ENCODE data around the gene PORCN.
"Not testable (repeated sequence)": the region's sequence is repeated elsewhere in the genome, so short reads cannot be mapped to it uniquely, and the experiment has no call there.

The PORCN gene

DNA sequence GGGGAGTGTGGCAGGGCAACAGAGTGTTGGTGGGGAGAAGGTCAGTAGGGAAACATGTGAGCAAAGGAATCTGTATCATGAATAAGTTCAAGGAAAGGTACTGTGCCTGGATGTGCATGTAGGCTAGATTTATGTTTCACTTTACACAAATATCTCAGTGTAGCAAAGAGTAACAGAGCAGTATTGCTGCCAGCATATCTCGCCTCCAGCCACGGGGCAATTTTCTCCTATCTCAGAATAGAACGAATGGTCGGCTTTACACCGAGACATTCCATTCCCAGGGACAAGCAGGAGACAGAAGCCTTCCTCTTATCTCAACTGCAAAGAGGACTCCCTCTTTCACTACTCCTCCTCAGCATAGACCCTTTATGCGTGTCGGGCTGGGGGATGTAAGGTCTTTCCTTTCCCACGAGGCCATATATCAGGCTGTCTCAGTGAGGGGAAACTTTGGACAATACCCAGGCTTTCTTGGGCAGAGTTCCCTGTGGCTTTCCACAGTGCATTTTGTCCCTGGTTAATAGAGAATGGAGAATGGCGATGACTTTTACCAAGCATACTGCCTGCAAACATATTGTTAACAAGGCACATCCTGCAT, 47.0 kb downstream of the PORCN start:
- not testable (repeated sequence) for DNase-seq

DNA sequence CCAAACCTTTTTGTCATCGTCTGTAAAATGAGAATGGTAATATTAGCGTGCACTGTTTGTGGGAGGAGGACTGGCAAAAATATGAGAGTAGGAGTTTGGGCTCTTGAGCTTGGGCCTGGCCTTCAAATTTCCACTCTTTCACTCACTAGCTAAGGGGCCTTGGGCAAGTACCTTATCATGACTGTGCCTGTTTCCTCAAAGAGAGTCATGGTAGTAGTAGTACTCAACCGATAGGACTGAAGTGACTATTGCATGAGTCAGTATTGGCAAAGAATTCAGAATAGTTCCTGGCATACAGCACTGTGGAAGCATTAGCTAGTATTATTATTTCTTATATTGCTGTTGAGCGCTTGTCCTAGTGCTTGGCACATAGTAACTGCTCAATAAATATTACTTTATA, 49.5 kb downstream of the PORCN start:
- DNase-seq = no peak

DNA sequence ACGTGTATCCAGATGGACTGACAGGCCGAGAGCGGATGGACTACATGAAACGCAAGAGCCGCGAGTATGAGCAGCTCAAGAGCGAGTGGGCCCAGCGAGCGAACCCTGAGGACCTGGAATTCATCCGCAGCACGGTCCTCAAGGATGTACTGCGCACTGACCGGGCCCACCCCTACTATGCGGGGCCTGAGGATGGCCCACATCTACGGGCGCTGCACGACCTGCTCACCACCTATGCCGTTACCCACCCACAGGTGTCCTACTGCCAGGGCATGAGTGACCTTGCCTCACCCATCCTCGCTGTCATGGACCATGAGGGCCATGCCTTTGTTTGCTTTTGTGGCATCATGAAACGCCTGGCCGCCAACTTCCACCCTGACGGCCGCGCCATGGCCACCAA, 50.8 kb downstream of the PORCN start:
- no peak for DNase-seq

DNA sequence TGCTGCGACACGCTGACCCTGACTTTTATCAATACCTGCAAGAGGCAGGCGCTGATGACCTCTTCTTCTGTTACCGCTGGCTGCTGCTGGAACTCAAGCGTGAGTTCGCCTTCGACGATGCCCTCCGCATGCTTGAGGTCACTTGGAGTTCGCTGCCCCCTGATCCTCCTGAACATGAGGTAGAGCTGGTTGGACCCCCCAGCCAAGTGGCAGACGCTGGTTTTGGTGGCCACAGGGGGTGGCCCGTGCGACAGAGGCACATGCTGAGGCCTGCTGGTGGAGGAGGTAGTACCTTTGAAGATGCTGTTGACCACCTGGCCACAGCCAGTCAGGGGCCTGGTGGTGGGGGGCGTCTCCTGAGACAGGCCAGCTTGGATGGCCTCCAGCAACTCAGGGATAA, 51.3 kb downstream of the PORCN start:
- no peak for DNase-seq

DNA sequence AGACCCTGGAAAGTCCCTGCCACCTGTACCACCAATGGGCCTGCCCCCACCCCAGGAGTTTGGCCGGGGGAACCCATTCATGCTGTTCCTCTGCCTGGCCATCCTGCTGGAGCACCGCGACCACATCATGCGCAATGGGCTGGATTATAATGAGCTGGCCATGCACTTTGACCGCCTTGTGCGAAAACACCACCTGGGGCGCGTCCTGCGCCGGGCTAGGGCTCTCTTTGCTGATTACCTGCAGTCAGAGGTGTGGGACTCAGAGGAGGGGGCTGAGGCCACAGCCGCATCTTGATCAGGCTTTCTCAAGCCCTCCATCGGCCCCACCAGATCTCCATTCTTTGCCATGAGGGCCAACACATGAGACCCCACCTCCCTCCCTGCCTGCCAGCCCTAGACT, 51.9 kb downstream of the PORCN start:
- no peak for DNase-seq

DNA sequence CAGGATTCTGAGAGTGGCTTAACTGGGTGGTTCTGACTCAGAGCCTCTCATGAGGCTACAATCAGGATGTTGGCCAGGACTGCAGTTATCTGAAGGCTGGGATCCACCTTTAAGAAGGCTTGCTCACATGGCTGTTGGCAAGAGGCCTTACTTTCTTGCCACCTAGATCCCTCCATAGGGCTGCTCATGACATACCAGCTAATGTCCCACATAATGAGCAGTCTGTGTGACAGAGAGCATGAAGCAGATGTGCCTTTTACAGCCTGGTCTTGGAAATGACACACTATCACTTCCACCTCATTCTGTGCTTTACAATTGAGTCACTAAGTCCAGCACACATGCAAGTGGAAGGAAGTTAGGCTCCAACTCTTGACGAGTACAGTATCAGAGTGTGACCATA, 61.2 kb downstream of the PORCN start:
- DNase-seq = no peak

Measured in activated effector memory CD4-positive, alpha-beta T cell treated with Interleukin-2 at 50 U/mL for 16 hours (primary cell).